NK-92 (cell line): Measurements from ENCODE around the gene MACROD2.

Experiments used
- DNase-seq: peaks from one replicate; lab custom pipeline; 2025; ENCODE audit not compliant: unreplicated experiment; lab: John Stamatoyannopoulos, UW

Gene MACROD2

DNA sequence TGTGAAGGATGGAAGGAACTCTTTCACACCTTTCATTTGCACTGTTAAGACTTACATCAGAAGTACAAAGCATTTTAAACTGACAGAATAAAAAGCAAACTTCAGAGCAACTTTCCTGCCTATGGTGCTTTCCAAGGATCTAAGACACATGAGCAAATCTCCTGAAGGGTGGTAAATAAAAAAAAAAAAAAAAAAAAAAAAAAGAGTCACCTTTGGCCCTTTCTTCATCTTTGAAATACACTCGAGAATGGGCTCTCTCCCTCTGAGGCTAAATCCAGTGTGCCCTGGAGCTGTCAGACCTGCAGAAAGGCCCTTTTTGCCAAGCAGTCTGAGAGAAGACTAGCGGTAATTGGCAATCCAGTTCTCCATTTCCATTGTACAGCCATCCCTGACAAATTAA is 1455.9 kb downstream of the MACROD2 start:
- no peak for DNase-seq

DNA sequence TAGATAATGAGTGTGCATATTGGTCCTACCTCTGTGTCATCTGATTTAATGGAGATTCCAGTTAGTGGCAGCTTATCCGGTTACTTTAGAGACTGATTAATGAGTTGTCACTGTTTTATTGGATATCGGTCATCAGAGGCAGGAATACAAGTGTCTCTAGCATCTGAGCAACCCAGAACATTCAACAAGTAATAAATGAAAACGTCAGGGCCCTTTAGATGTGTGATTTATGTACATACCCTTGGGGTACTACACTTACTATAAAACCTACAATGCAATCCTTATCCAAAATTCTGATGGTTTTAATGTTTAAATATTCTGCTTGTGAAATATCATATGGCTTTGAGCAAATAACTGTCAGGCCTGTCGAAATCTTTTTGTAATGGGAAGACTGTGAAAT is 1460.0 kb downstream of the MACROD2 start:
- no peak for DNase-seq

- no peak for DNase-seq
Measured at GRCh38 chr20:15461938-15462337, 1466.6 kb downstream of the MACROD2 start.

DNA sequence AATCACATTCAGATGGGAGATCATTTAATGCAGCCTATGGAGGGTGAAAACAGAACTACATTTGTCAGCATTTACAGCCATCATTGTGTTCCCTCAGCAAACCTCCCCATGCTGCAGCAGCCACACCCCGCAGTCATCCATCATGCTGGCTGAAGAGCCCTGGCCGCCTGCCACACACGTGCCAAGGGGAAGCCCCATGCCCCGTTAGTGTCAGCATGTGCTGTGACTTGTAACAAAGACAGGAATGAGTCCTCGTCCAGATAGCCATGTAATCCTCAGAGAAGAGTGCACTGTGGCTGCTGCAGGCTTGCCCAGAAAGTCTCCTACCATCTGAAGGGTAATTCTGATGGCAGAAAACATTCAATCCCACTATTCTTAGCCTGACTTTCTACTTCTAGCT is 1480.2 kb downstream of the MACROD2 start:
- DNase-seq = no peak

- DNase-seq = no peak
Measured at GRCh38 chr20:15476186-15476585, 1480.9 kb downstream of the MACROD2 start.

- no peak for DNase-seq
Measured at GRCh38 chr20:15476781-15477180, 1481.5 kb downstream of the MACROD2 start.

- no peak for DNase-seq
Measured at GRCh38 chr20:15482525-15482924, 1487.2 kb downstream of the MACROD2 start.

DNA sequence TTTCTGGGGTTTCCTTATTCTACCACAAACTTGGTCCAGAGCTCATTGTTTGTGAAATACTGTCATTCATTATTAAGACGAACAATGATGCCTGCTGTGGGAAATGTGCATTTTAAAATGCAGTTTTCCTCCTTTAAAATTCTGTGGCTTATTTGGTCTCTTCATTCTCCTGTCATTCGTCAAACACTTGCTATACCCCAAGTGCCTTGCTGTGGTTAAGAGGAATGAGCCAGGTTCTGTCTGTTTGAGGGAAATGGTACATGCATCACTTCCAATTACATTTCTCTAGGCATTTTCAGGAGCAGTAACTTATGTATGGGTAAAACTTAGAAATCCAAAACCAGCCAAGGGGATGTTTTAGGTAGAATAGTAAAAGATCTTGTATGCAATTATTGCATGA is 1490.2 kb downstream of the MACROD2 start:
- no peak for DNase-seq

DNA sequence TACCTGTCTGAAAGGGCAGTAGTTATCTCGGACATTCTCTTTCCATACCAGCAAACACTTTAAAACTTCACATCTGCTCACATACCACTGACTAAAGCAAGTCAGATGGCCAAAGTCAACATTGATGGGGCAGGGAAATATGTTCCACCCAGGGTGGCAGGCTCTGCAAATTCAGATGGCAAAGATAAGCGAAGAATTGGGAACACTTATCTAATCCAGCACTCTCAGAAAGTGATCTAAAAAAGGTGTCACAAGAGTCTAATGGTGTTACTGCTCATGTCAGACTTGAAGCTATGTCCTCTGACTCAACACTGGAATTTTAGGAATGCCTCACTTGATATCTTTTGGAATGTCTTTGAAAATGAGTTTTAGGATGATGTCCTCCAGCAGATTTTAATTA is 1491.7 kb downstream of the MACROD2 start:
- DNase-seq = no peak

GRCh38 chr20:15487682-15488081 is 1492.4 kb downstream of the MACROD2 start:
- DNase-seq = no peak

- DNase-seq = no peak
Measured at GRCh38 chr20:15491575-15491974, 1496.3 kb downstream of the MACROD2 start.

- DNase-seq = no peak
Measured at GRCh38 chr20:15494851-15495250, 1499.5 kb downstream of the MACROD2 start.

- DNase-seq = no peak
Measured at GRCh38 chr20:15496501-15497039, 1501.3 kb downstream of the MACROD2 start.

DNA sequence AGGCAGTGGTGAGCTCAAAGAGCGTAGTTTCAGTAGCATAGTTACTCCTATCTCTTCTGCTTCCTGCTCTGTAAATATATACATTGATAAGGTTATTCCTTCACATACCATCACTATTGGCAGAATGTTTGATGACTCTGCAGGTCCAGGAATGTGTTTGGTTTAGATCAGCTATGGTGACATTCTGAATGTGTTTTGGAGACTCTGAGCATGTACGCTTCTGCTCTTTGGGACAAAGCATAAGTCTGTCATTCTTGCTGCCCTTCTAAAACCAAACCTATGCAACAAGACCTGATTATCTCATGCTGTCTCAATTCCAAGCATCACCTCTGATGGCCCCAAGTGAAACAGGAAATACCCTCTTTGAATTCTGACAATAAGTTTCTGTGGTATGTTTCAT is 1503.6 kb downstream of the MACROD2 start:
- no peak for DNase-seq

DNA sequence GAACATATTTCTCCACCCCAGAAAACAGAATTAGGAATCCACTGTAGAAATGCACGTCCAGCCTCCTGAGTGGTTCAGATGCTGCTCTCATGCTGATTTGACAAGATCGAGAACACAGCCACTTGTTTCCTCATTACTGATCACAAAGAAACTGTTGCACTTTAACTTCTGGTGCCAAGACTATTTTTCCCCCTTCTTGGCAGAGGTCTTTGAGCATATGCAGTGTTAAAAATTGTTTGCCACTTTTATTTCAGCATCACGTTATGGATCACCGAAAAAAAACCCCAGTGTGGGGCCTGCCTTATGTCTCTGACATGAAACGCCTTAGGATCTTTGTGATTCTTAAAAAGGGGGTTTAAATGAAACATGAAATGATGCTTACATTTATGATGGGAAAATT is 1511.0 kb downstream of the MACROD2 start:
- no peak for DNase-seq

DNA sequence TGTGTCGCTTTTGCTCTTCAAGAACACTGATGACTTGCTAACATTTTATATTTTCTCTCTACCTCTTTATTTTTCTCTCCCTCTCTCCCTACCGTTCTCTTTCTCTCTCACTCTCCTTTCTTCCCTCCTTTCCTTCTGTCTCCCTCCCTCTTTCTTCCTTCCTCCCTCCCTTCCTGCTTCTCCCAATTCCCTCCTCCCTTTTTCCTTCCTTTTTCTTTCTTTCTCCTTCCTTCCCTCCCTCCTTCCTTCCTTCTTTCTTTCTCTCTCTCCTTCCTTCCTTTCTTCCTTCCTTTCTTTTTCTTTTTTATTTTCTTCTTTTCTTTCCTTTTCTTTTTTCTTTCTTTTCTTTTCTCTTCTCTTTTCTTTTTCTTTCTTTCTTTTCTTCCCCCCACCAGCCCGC is 1511.8 kb downstream of the MACROD2 start:
- DNase-seq = no peak

GRCh38 chr20:15511551-15511950 is 1516.2 kb downstream of the MACROD2 start:
- DNase-seq = no peak

GRCh38 chr20:15512916-15513315 is 1517.6 kb downstream of the MACROD2 start:
- DNase-seq = no peak

DNA sequence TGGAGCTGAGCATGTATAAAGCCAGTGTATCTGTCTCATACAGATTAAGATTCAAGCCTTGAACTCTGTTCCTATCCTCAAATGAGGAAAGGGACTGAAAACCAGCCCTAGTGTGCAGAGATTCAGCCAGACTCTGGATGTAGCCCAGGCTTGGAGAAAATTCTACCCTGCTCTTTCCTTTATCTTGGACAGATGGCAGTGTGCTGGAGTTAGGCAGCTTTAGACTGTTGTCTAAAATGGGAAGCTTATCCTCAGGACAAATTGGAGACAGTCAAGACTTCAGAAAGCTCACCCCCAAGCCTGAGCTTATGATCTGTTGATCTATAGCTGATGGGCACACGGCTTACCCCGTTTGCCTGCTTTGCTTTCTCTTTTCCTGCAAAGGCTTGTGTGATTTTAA is 1520.4 kb downstream of the MACROD2 start:
- no peak for DNase-seq

- DNase-seq = no peak
Measured at GRCh38 chr20:15520930-15521524, 1525.7 kb downstream of the MACROD2 start.

- no peak for DNase-seq
Measured at GRCh38 chr20:15523400-15523799, 1528.1 kb downstream of the MACROD2 start.

GRCh38 chr20:15528391-15529111 is 1533.2 kb downstream of the MACROD2 start:
- no peak for DNase-seq

- DNase-seq = no peak
Measured at GRCh38 chr20:15535863-15536262, 1540.5 kb downstream of the MACROD2 start.
